ENCODE measurements around the gene KLHL1.
A peak's percentile ranks its signal among the peaks of the same experiment; 100 is the strongest.
"Not testable (repeated sequence)": the region's sequence is repeated elsewhere in the genome, so short reads cannot be mapped to it uniquely, and the experiment has no call there.

The KLHL1 gene

GRCh38 chr13:70108356-70109105 is at the start of gene KLHL1:
Gene KLHL1, minus strand, starts transcription at chr13:70108452. Its CDS starts 753 bp downstream, at chr13:70107699.
- no peak for DNase-seq

DNA sequence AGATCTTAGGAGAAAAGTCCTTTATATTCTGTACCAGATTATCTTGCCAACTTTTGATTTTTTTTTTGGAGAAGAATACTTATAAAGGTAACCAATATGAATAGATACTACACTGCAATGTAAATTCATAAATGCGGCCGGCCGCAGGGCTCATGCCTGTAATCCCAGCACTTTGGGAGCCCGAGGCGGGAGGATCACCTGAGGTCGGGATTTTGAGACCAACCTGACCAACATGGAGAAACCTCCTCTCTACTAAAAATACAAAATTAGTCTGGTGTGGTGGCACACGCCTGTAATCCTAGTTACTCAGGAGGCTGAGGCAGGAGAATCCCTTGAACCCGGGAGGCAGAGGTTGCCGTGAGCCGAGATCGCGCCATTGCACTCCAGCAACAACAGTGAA is 34.4 kb upstream of the KLHL1 start:
- not testable (repeated sequence) for DNase-seq

DNA sequence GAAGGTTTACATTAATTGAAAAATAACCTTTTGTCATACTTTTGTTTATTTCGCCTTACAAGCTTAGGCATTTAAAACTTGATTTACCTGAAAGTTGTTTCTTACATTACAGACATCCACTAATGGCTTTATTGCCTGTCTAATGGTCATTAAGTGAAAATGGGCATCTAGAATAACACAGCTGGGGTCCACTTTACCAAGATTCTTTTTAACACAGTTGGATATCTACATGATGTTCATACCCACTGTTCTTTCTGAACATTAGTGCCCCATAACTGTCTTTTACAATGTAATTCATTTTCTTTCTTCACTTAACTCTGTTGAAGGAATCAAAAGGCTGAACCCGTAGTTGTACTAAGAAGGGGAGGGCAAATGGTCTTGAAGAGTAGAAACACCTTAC is 19.8 kb upstream of the KLHL1 start:
- DNase-seq, result no peak

- DNase-seq, result no peak
These were observed 17.4 kb upstream of the KLHL1 start for GRCh38 chr13:70125693-70126092.

- DNase-seq, result no peak
These were observed 9.2 kb upstream of the KLHL1 start for GRCh38 chr13:70117338-70117905.

DNA sequence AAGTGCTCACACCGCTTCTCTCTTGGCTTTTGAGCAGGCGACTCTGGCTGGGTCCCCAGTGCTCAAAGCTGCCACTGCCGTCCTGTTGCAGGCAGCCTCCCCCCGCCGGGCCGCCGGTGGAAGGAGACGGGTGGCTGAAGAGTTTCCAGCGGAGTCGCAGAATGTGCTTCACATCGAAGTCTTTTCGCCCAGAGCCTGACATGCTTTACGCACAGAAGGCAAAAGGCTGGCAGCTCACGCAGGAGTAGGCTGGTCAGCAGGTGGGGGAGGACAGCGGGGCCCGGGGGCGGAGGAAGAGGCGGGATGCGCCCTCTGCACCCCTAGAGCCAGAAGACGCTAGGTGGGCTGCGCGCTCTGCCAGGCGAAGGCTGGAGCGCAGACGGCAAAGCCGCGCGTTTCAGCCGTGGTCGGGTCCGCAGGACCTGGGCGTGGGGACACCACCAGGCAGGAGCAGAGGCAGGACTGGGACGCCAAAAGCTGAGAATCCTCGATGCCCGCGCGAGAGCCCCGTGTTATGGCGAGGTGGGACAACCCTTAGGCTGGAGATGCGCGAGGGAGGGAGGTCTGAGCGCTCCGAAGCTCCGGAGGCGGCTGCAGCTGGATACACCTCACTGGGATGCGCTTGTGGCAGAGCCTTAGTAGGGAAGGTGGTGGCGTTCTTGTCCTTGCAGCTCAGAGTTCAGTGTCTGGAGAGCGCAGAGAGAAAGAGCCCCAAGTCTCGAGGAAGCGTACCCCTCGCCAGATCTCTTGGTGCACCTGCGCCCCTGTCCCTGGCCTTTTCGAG is 562 bp downstream of the KLHL1 start, which contains the start of gene ATXN8OS:
ATXN8OS (plus strand) TSS at position 329 of the 784 bp plus-strand sequence.
- DNase-seq, result no peak

DNA sequence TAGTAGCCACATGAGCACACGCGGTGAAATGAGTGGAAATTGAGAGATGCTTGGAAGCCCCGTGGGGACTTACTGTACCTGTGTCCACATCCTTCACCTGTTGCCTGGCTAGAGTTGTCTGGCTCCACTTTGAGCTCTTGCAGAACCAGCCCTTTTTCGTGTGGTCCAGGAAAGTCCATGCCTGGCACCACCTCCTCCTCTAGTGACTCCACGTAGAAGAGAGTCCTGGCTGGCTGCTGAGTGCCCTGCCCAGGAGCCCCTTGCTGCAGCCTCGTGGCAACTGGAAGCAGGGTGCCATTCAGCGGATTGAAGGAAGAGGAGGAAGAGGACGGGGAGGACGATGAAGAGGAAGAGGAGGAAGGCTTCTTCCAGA is 1.1 kb downstream of the KLHL1 start:
- DNase-seq, result no peak

GRCh38 chr13:70104481-70104880 is 3.8 kb downstream of the KLHL1 start:
- no peak for DNase-seq

GRCh38 chr13:70098669-70099068 is 9.6 kb downstream of the KLHL1 start:
- no peak for DNase-seq

GRCh38 chr13:70090036-70090723 is 18.1 kb downstream of the KLHL1 start:
- DNase-seq, result no peak

GRCh38 chr13:70088926-70089325 is 19.3 kb downstream of the KLHL1 start:
- DNase-seq, result no peak

GRCh38 chr13:70087247-70087646 is 21.0 kb downstream of the KLHL1 start:
- no peak for DNase-seq

- peak; percentile 15 for DNase-seq
These were observed 28.2 kb downstream of the KLHL1 start for GRCh38 chr13:70080012-70080411.

DNA sequence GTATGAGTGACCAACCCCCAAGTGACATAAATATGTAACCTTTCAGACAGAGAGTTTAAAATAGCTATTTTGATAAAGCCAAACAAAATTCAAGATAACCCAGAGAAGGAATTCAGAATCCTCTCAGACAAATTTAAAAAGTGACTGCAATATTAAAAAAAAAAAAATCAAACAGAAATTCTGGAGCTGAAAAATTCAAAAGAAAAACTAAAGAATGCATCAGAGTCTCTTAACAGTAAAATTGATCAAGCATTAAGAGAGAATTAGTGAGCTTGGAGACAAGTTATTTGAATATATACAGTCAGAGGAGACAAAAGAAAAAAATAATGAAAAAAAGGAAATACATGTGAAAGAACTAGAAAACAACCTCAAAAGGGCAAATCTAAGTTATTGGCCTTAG is 53.7 kb downstream of the KLHL1 start:
- no peak for DNase-seq

DNA sequence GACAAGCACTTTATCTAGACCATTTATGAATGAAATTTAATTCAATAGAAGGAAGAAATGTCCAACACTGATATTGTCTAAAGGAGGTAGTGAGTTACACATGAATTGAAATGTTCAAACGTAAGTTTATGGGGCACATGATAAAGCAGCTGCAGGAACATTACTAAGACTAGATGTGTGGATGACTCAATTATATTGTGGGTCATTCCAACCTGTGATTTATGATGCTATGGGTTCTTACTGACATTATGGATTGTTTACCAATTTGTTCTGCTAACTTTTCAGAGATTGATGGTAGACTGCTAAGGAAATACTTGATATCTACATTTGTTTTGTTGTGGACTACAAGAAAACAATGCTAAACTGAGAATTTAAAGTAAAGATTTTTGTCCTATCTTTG is 56.7 kb downstream of the KLHL1 start:
- DNase-seq, result no peak

GRCh38 chr13:70043685-70044084 is 64.6 kb downstream of the KLHL1 start:
- no peak for DNase-seq

DNA sequence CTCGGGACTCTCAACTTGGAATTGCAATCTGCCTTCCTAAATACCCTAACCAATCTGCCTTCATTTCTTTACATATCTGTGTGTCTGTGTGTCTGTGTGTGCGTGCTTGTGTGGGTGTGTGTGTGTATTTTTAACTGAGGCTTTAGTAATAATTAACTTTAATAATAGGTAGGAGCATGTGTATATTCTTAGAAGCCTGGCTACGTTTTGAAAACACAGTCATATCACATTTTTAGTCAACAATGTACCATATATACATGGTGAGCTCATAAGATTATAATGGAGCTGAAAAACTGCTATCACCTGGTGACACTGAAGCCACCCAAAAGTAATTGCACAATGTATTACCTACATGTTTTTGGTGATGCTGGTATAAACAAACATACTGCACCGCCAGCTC is 66.1 kb downstream of the KLHL1 start:
- DNase-seq, result no peak

DNA sequence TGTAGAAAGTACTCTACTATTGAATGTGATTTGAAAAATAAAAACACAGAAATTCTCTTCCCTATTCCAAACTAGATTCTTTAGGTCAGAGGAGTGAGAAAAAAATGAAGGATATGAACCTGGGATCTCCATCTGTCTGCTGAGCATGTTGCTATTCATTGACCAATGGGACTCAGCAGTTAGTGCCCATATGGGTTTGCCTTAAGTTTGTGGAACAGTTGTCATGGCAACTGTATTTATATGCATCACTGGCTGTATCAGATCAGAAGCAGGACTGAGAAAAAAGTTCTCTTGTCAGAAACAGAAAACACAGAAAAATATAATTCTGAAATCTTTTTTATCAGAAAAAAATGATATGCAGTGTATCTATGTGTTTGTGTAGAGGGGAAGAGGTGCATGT is 74.0 kb downstream of the KLHL1 start:
- DNase-seq, result no peak

- no peak for DNase-seq
These were observed 80.7 kb downstream of the KLHL1 start for GRCh38 chr13:70027551-70027950.

DNA sequence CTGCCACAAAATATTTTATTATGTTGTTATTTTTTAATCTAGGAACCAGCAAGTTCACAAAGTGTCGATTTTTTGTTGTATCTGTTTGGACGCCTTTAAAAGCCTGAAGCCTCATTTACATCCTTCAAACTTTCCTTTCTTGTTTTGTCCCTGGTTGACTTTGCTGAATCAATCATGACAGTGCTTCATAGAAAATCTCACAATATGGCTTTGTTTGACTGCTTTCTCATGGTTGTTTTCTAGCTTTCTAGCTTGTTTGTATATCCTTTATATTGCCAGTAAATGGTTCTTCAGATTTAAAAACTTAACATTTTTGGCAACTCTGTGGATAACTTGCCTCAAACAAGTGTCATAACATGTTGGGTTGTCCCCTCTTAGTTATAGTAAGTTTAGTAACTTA is 84.7 kb downstream of the KLHL1 start:
- DNase-seq, result no peak

GRCh38 chr13:70022646-70023045 is 85.6 kb downstream of the KLHL1 start:
- DNase-seq, result no peak

DNA sequence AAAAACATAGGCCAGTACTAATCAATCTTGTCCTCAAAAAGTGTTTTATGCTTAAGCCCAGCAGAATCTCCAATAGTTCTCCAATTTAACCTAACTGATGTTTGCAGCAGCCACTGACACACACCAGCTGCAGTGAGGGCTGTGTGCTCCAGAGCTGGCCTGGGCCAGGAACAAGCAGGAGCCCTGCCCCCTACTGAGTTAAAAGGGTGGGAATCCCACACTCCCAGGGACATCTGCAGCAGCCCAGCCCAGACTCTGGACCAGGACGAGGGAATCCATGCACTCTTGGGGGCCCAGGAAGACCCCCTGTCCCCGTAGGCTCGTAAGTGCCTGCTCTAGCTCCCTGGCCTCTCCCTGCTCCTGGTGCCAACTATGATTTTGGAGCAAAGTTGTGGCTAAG is 92.1 kb downstream of the KLHL1 start:
- DNase-seq, result no peak

DNA sequence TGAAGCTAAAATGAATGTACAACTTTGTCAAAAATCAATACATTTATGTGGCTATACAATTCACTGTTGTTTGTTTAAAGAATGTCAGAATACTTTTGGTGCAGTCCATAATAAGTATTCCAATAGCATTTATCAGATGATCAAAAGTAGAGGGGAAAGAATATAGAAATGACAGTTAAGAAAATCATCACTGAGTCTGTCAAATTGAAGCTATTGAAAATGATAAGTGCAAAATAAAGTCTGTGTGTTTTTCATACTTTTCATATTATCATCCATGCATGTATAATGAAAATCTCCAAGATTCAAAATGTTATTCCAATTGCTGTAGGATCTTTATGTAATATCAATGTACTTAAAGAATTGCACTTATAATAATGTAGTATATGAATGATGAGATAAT is 93.9 kb downstream of the KLHL1 start:
- DNase-seq, result no peak

Data from DMS79 treated with DMSO at 0.1 percent for 48 hours (cell line).